Measurements from ENCODE around the gene DMBT1.
A peak's percentile ranks its signal among the peaks of the same experiment; 100 is the strongest.
"Not testable (repeated sequence)": the region's sequence is repeated elsewhere in the genome, so short reads cannot be mapped to it uniquely, and the experiment has no call there.

Gene DMBT1

GRCh38 chr10:122549636-122550035 lies 10.9 kb upstream of the DMBT1 start:
- DNase-seq, result no peak

GRCh38 chr10:122550427-122550826 lies 10.1 kb upstream of the DMBT1 start:
- no peak for DNase-seq

- DNase-seq, result no peak
Observed at GRCh38 chr10:122550983-122551382, 9.6 kb upstream of the DMBT1 start.

- DNase-seq, result no peak
Observed at GRCh38 chr10:122551450-122551849, 9.1 kb upstream of the DMBT1 start.

GRCh38 chr10:122553341-122553740 lies 7.2 kb upstream of the DMBT1 start:
- no peak for DNase-seq

- DNase-seq, result no peak
Observed at GRCh38 chr10:122554131-122555036, 6.2 kb upstream of the DMBT1 start.

- DNase-seq, result no peak
Observed at GRCh38 chr10:122555442-122555841, 5.1 kb upstream of the DMBT1 start.

GRCh38 chr10:122557516-122557915 lies 3.0 kb upstream of the DMBT1 start:
- no peak for DNase-seq

- no peak for DNase-seq
Observed at GRCh38 chr10:122558452-122558851, 2.1 kb upstream of the DMBT1 start.

- DNase-seq, result no peak
Observed at GRCh38 chr10:122559228-122559627, 1.3 kb upstream of the DMBT1 start.

- DNase-seq, result no peak
Observed at GRCh38 chr10:122561212-122561611, 658 bp downstream of the DMBT1 start.

GRCh38 chr10:122561792-122562191 lies 1.2 kb downstream of the DMBT1 start:
- no peak for DNase-seq

- DNase-seq, result no peak
Observed at GRCh38 chr10:122564980-122565379, 4.4 kb downstream of the DMBT1 start.

- peak; percentile 77 for DNase-seq
Observed at GRCh38 chr10:122565766-122566206, 5.2 kb downstream of the DMBT1 start.

GRCh38 chr10:122566632-122567031 lies 6.1 kb downstream of the DMBT1 start:
- no peak for DNase-seq

- DNase-seq, result no peak
Observed at GRCh38 chr10:122567056-122567660, 6.6 kb downstream of the DMBT1 start.

- DNase-seq, result no peak
Observed at GRCh38 chr10:122568551-122568950, 8.0 kb downstream of the DMBT1 start.

GRCh38 chr10:122570920-122571319 lies 10.4 kb downstream of the DMBT1 start:
- DNase-seq, result no peak

GRCh38 chr10:122571892-122572291 lies 11.3 kb downstream of the DMBT1 start:
- no peak for DNase-seq

- DNase-seq, result no peak
Observed at GRCh38 chr10:122575776-122576175, 15.2 kb downstream of the DMBT1 start.

- DNase-seq, result no peak
Observed at GRCh38 chr10:122576291-122576690, 15.7 kb downstream of the DMBT1 start.

- no peak for DNase-seq
Observed at GRCh38 chr10:122577311-122577885, 16.8 kb downstream of the DMBT1 start.

GRCh38 chr10:122586070-122586469 lies 25.5 kb downstream of the DMBT1 start:
- not testable (repeated sequence) for DNase-seq
